ENCODE results near the gene SLC38A8.

The SLC38A8 gene

GRCh38 chr16:83994087-83994486 lies 48.5 kb downstream of the SLC38A8 start:
- no peak for DNase-seq

- DNase-seq, result no peak
Measured at GRCh38 chr16:83992624-83993023, 50.0 kb downstream of the SLC38A8 start.

GRCh38 chr16:83990492-83990891 lies 52.1 kb downstream of the SLC38A8 start:
- DNase-seq, result no peak

- no peak for DNase-seq
Measured at GRCh38 chr16:83989300-83989699, 53.3 kb downstream of the SLC38A8 start.

- DNase-seq, result no peak
Measured at GRCh38 chr16:83983491-83983890, 59.1 kb downstream of the SLC38A8 start.

- no peak for DNase-seq
Measured at GRCh38 chr16:83981799-83982198, 60.8 kb downstream of the SLC38A8 start.

GRCh38 chr16:83980794-83981193 lies 61.8 kb downstream of the SLC38A8 start:
- no peak for DNase-seq

GRCh38 chr16:83979441-83979840 lies 63.2 kb downstream of the SLC38A8 start:
- no peak for DNase-seq

- DNase-seq, result no peak
Measured at GRCh38 chr16:83978401-83978904, 64.1 kb downstream of the SLC38A8 start.

- DNase-seq, result no peak
Measured at GRCh38 chr16:83977056-83977815, 65.4 kb downstream of the SLC38A8 start.

- no peak for DNase-seq
Measured at GRCh38 chr16:83975590-83976260, 66.9 kb downstream of the SLC38A8 start.

- DNase-seq, result no peak
Measured at GRCh38 chr16:83974475-83974874, 68.1 kb downstream of the SLC38A8 start.

GRCh38 chr16:83973581-83974385 lies 68.8 kb downstream of the SLC38A8 start:
- no peak for DNase-seq

- no peak for DNase-seq
Measured at GRCh38 chr16:83973077-83973476, 69.5 kb downstream of the SLC38A8 start.

- no peak for DNase-seq
Measured at GRCh38 chr16:83972256-83973008, 70.2 kb downstream of the SLC38A8 start.

- no peak for DNase-seq
Measured at GRCh38 chr16:83971165-83972130, 71.1 kb downstream of the SLC38A8 start.

- DNase-seq, result no peak
Measured at GRCh38 chr16:83970430-83970815, 72.2 kb downstream of the SLC38A8 start.

GRCh38 chr16:83969771-83970429 lies 72.7 kb downstream of the SLC38A8 start:
- DNase-seq, result no peak

GRCh38 chr16:83968891-83969649 lies 73.5 kb downstream of the SLC38A8 start:
- DNase-seq, result no peak

- DNase-seq, result no peak
Measured at GRCh38 chr16:83968306-83968851, 74.2 kb downstream of the SLC38A8 start.

Data from stimulated activated CD8-positive, alpha-beta memory T cell treated with anti-CD3 and anti-CD28 coated beads, Interleukin-4, amount 100 ng/mL, for 48 hours (primary cell).